HG02642 (cell line): ENCODE measurements around the gene ARMC3.

Experiments used
- ATAC-seq: cut with Tn5 transposase; IDR thresholded peaks from one replicate; pipeline ENCODE4 v1.9.1; 2021; ENCODE audit warnings: mild to moderate bottlenecking; ENCODE audit not compliant: unreplicated experiment, poor library complexity

Gene ARMC3

GRCh38 chr10:22986771-22987542 lies 59.1 kb downstream of the ARMC3 start:
- no peak for ATAC-seq

- no peak for ATAC-seq
Observed at GRCh38 chr10:22988581-22989360, 60.9 kb downstream of the ARMC3 start.

GRCh38 chr10:22990443-22990842 lies 62.6 kb downstream of the ARMC3 start:
- ATAC-seq = no peak

- no peak for ATAC-seq
Observed at GRCh38 chr10:22992075-22992474, 64.2 kb downstream of the ARMC3 start.

- no peak for ATAC-seq
Observed at GRCh38 chr10:22992621-22993020, 64.8 kb downstream of the ARMC3 start.

GRCh38 chr10:22993314-22993713 lies 65.5 kb downstream of the ARMC3 start:
- no peak for ATAC-seq

GRCh38 chr10:22997096-22997495 lies 69.2 kb downstream of the ARMC3 start:
- no peak for ATAC-seq

- no peak for ATAC-seq
Observed at GRCh38 chr10:22998091-22998490, 70.2 kb downstream of the ARMC3 start.

GRCh38 chr10:22999942-23000341 lies 72.1 kb downstream of the ARMC3 start:
- ATAC-seq = no peak

GRCh38 chr10:23001901-23002516 lies 74.2 kb downstream of the ARMC3 start:
- no peak for ATAC-seq

GRCh38 chr10:23005150-23005549 lies 77.3 kb downstream of the ARMC3 start:
- no peak for ATAC-seq

- ATAC-seq = no peak
Observed at GRCh38 chr10:23013581-23014335, 85.9 kb downstream of the ARMC3 start.

GRCh38 chr10:23015021-23015707 lies 87.3 kb downstream of the ARMC3 start:
- no peak for ATAC-seq

GRCh38 chr10:23016636-23017035 lies 88.8 kb downstream of the ARMC3 start:
- ATAC-seq = no peak

GRCh38 chr10:23019633-23020032 lies 91.8 kb downstream of the ARMC3 start:
- ATAC-seq = no peak

- no peak for ATAC-seq
Observed at GRCh38 chr10:23021430-23021829, 93.6 kb downstream of the ARMC3 start.

GRCh38 chr10:23024002-23024401 lies 96.1 kb downstream of the ARMC3 start:
- no peak for ATAC-seq

GRCh38 chr10:23031318-23031717 lies 103.5 kb downstream of the ARMC3 start:
- no peak for ATAC-seq

- ATAC-seq = no peak
Observed at GRCh38 chr10:23034790-23035189, 106.9 kb downstream of the ARMC3 start.

- no peak for ATAC-seq
Observed at GRCh38 chr10:23035569-23035968, 107.7 kb downstream of the ARMC3 start.
